Right cardiac atrium (tissue), 5 donors: Measurements from ENCODE around the gene SH3PXD2A. TPM values are rescaled to one million over a fixed set of nuclear protein-coding genes. Genes with fewer than 3 reads are reported as not detected.
A peak's percentile ranks its signal among the peaks of the same experiment; 100 is the strongest.

ENCODE experiments used
- ATAC-seq, 2 donors: fragments of 200-7000 bp; cut with Tn5 transposase; one replicate each; pipeline versions ENCODE4 v1.8.0 to v1.9.1; 2020; ENCODE audit warnings: moderate library complexity in 2 of 2, mild to moderate bottlenecking in 1 of 2
- DNase-seq, 3 donors: peaks; one replicate each; pipeline ENCODE4 v3.0.0-alpha.2; 2020
- H3K27ac ChIP-seq: one replicate; pipeline ENCODE4 v1.5.1; 2013; ENCODE audit warnings: mild to moderate bottlenecking, low read length, control low read depth, moderate library complexity
- H3K27me3 ChIP-seq: one replicate; pipeline ENCODE4 v1.6.1; 2013; ENCODE audit not compliant: control insufficient read depth, insufficient read depth
- H3K4me1 ChIP-seq: one replicate; pipeline ENCODE4 v1.6.1; 2013; ENCODE audit warnings: low read length; ENCODE audit not compliant: control insufficient read depth, insufficient read depth
- H3K4me3 ChIP-seq: one replicate; pipeline ENCODE4 v1.5.1; 2013; ENCODE audit warnings: low read length, control low read depth
- H3K9me3 ChIP-seq: one replicate; pipeline ENCODE4 v1.6.1; 2013; ENCODE audit warnings: low read length; ENCODE audit not compliant: control insufficient read depth
- WGBS: extraction: QIAGEN DNeasy Blood & Tissue Kit; methylation state at CpG from one replicate; pipeline ENCODE4 v1.1.7; 2013; 5-methylcytosine and 5-hydroxymethylcytosine counted together
- intact Hi-C, 4 donors: fragments of 100-400 bp; cut with DNase I; formaldehyde crosslinking; loops; one replicate each; pipeline versions ENCODE4 v1.11.0 to v1.14.0; 2022 to 2023
- polyA plus RNA-seq: library from polyadenylated mRNA; stranded (reverse); fragments of 200-250 nt; gene quantifications from one replicate; pipeline ENCODE4 v1.2.3, GENCODE V29; 2013
- total RNA-seq, 4 donors: library from RNA; stranded (reverse); fragmentation: NEBNext Ultra II Directional; extraction: Animal tissue kit (Norgen Biotek cat#: 25700); gene quantifications; one replicate each; pipeline ENCODE4 v1.2.1, GENCODE V29; 2021
- donor health status: healthy with polysubstance abuse.
- donor health status: DM: no; HTN: yes; CAD: no.
- donor health status: DM: no; HTN: no; CAD: no.
- donor health status: DM: no; HTN: yes; CAD: no; lungs with severe emphysema.
- donor health status: DM: yes; HTN: yes; CAD: no.

SH3PXD2A gene
- total and polyA plus RNA-seq, 5 donors: 13.5 to 31.7 (median 30.9) TPM

DNA sequence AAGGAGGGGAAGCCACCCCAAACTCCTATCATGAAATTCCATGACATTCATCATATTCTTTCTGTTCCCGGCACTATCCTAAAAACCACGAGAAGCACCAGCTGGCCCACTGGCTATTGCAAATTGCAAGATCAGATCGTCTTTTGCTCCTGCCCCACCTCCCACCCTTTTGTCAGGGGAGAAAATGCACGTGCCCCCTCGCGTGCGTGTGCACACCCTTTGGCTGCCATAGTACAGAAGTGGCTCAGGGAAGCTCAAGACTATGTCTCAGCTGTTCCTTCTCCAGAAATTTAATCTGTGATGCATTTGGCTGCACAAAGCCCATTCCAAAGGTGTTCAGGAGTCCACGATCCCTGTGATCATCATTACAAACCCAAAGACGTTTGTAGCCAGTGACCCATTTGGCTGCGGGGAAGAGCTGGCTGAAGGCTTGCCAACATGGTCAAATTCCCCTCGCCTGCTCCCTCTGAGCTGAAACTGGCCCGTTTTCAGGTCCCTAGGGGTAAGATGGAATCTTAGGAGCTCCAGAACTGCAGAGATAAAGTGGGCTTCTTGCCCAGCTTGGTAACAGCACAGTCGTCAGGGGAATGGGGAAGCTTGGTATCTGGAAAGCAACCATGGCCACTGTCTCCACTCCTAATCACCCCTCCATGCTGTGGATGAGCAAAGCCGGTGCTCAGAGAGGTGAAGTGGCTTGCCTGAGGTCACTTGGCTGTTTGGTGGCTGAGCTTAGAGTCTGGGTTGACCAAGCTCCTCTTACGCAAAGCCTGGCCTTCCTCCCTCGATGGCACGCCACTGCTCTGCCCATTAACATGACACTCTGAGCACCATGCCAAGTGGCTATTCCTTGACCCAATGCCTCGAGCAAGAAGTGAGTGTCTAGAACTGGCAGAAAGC is 206.5 kb downstream of the SH3PXD2A start:
- WGBS: 39% methylated on average over 18 of the region's 18 CpGs
- ATAC-seq: peak; percentile 43 to 45

DNA sequence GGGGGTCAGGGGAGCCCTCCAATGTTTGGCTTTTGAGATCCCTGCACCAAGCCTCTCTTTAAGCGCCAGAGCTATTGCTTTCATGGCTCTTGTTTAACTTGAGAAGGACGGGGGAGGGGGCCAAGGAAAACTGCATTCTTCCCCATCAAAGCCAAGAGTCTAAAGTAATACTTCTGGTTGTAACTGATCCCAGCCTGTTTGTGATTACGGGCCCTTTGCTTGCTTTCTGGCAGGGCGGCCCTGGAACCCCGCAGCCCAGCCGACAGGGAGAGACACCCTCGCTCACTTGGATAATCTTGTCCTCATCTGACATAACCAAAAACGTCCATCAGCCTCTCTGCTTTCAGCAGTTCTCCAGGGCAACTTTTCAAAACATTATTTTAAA is 207.1 kb downstream of the SH3PXD2A start:
- Histone ChIP-seq H3K4me3 (no peak overlapping the region), H3K27ac (peak overlapping the region; percentile 30), H3K4me1 (peaks cover 49% of the 10 kb centered on the region), H3K27me3 (no peaks in the 10 kb centered on the region), H3K9me3 (no peaks in the 10 kb centered on the region)
- DNase-seq (peak in 2 of 3 donors; percentile 72 to 77), ATAC-seq (no peak)
- intact Hi-C loops: no loop called here
- WGBS: 55% methylated on average over 8 of the region's 8 CpGs

More for the DNA sequence above, 206.5 kb downstream of the SH3PXD2A start:
- Histone ChIP-seq H3K27me3 (no peaks in the 10 kb centered on the region), H3K4me1 (peaks cover 51% of the 10 kb centered on the region), H3K4me3 (no peak overlapping the region), H3K27ac (peak overlapping the region; percentile 30), H3K9me3 (no peaks in the 10 kb centered on the region)
- DNase-seq: peak; percentile 73 to 84 (median 83)
- intact Hi-C loops: no loop called here

DNA sequence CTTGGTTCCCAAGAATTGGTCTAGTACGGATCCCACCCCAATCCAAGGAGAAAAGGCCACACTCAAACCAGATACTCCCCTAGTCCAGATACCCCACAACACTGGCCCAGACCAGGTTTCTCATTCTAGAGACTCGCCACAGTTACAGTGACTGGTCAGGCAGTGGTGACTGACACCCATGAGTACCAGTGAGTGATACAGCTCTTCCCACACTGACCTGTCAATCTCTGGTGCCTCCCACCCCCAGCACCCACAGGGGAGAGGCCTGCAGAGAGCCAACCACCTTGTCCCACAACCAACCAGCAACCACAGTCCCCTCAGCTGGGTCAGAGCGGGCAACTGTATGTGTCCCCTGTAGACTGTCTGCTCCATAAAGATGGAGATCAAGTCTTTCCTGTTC is 209.1 kb downstream of the SH3PXD2A start:
- Histone ChIP-seq H3K4me3 (no peak overlapping the region), H3K4me1 (peaks cover 38% of the 10 kb centered on the region), H3K9me3 (no peaks in the 10 kb centered on the region), H3K27ac (no peak overlapping the region), H3K27me3 (no peaks in the 10 kb centered on the region)
- peak in 1 of 3 donors; percentile 18 for DNase-seq
- ATAC-seq: no peak
- 97% methylated on average over 3 of the region's 3 CpGs for WGBS
- intact Hi-C loops: no loop called here

DNA sequence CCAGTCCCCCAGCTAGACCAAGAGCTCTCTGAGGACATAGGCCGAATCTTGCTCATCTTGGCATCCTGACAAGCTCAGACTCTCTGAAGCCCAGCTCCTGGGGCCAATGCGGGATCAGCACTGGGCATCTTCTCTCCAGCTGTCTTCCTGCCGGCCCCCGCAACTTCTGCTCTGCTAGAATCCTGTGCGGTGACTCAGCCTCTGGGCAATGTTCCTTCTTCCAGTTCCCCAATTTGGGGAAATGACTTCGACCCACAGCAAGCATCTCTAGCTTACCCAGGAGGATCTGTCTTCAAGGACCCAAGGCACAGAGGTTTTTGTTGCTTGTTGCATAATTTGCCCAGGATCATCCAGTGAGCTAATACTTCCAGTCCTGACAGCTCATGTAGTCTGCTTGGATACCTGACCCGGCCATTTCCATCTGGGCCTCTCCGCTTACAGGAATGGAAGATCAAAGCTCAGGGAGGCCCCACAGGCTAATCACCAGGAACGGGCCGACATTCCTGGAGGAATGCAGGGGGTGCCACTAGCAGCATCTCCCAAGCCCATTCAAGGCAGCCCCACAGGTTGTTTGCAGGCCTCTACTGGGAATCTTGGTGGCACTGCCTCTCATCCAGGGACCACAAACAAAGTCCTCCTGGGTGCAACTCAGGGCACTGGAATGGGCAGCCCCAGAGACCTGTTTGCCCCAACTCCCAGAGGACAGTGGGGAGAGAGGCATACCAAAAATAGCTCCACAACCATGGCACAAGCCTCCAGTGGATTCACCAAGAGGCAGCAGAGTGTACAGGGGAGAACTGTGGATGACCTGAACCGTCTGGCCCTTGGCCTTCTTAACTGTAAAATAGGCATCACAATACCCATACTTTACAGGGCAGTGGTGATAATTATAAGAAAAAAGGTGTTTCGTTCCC is 210.0 kb downstream of the SH3PXD2A start:
- Histone ChIP-seq H3K27me3 (no peaks in the 10 kb centered on the region), H3K4me3 (no peak overlapping the region), H3K9me3 (no peaks in the 10 kb centered on the region), H3K4me1 (peaks cover 44% of the 10 kb centered on the region), H3K27ac (no peak overlapping the region)
- DNase-seq (peak; percentile 70 to 78 (median 74)), ATAC-seq (peak; percentile 5 to 37)
- intact Hi-C loops: no loop called here
- WGBS: 52% methylated on average over 12 of the region's 12 CpGs

DNA sequence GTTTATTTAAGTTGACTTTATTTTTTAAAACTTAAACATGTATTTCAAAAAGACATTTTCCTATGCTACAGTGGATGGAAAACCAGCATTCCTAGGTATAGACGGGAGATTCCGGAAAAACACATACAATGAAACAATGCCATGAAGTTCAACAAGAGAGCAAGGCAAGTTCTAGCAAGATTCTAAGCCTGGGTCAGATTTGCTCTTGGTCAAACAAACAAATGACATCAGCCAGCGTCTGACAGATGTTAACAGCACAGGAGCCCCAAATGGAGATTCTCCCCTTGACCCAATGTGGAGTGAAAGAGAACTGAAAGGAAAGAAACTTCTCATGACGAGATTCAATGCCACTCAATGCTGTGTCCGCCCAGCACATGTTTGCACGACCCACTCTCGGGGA is 212.0 kb downstream of the SH3PXD2A start:
- DNase-seq (no peak), ATAC-seq (no peak)
- H3K4me3 ChIP-seq: no peak overlapping the region
- no peak overlapping the region for H3K27ac ChIP-seq
- no peaks in the 10 kb centered on the region for H3K9me3 ChIP-seq
- intact Hi-C loops: no loop called here
- peaks cover 29% of the 10 kb centered on the region for H3K4me1 ChIP-seq
- H3K27me3 ChIP-seq: no peaks in the 10 kb centered on the region
- 88% methylated on average over 7 of the region's 7 CpGs for WGBS

DNA sequence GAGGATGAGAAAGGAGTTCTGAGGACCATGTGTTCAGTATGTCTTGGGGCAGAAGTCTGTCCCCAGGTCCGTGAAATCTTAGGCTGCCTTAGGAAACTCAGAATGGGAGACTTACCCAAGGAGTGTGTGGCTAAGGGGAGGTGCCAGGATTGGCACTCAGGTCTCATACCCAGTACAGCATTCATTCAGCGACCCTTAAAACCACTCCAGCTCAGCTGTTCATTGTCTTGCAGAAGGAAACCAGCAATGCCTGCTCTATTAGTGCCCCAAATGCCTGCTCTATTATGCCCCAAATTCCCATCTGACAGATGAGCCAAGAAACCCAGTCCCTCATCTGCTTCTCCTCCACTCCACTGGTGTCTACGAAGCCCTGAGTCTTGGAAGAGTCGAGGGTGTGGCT is 214.1 kb downstream of the SH3PXD2A start:
- WGBS: 85% methylated on average over 4 of the region's 4 CpGs
- DNase-seq (peak in 1 of 3 donors; percentile 0), ATAC-seq (no peak)
- H3K4me1 ChIP-seq: peaks cover 33% of the 10 kb centered on the region
- H3K4me3 ChIP-seq: no peak overlapping the region
- intact Hi-C loops: no loop called here
- no peaks in the 10 kb centered on the region for H3K27me3 ChIP-seq
- no peaks in the 10 kb centered on the region for H3K9me3 ChIP-seq
- H3K27ac ChIP-seq: peak overlapping the region; percentile 87

GRCh38 chr10:103640436-103641181 is 214.8 kb downstream of the SH3PXD2A start:
- ATAC-seq (peak; percentile 21 to 56), DNase-seq (peak in 2 of 3 donors; percentile 64 to 74)
- peak overlapping the region; percentile 87 for H3K27ac ChIP-seq
- H3K27me3 ChIP-seq: no peaks in the 10 kb centered on the region
- no peaks in the 10 kb centered on the region for H3K9me3 ChIP-seq
- WGBS: 39% methylated on average over 11 of the region's 11 CpGs
- intact Hi-C loops: no loop called here
- H3K4me1 ChIP-seq: peaks cover 30% of the 10 kb centered on the region
- H3K4me3 ChIP-seq: no peak overlapping the region

- DNase-seq (peak in 2 of 3 donors; percentile 49 to 50), ATAC-seq (peak in 1 of 2 donors; percentile 17)
- Histone ChIP-seq H3K27me3 (no peaks in the 10 kb centered on the region), H3K27ac (peak overlapping the region; percentile 32), H3K4me3 (no peak overlapping the region), H3K4me1 (peaks cover 24% of the 10 kb centered on the region), H3K9me3 (no peaks in the 10 kb centered on the region)
- intact Hi-C loops: no loop called here
- 76% methylated on average over 8 of the region's 8 CpGs for WGBS
Measured at GRCh38 chr10:103638948-103639347, 216.4 kb downstream of the SH3PXD2A start.

GRCh38 chr10:103637927-103638557 is 217.3 kb downstream of the SH3PXD2A start:
- Histone ChIP-seq H3K4me3 (no peak overlapping the region), H3K9me3 (no peaks in the 10 kb centered on the region), H3K27ac (peak overlapping the region; percentile 7), H3K27me3 (no peaks in the 10 kb centered on the region), H3K4me1 (peaks cover 24% of the 10 kb centered on the region)
- WGBS: 41% methylated on average over 19 of the region's 19 CpGs
- ATAC-seq: peak; percentile 83 to 84
- intact Hi-C loops: no loop called here
- DNase-seq: peak; percentile 91 to 96 (median 94)

DNA sequence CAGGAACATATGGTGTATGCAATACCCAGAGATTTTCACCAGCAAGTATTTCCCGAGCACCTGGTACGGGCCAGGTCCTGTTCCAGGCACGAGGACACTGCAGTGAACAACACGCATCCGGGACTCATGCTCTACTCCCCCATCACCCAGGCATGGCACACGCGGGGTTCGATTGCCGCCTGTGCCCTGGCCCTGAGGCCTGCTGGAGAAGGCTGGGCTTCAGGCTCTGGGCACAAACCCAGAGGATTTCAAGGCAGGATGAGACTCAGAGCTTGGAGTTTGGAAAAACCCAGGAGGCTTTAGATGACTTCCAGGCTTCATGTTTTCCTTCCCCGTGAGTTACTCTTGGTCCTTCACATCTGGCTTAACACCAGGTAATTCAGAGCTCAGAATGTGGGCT is 218.4 kb downstream of the SH3PXD2A start:
- Histone ChIP-seq H3K4me3 (no peak overlapping the region), H3K4me1 (peaks cover 24% of the 10 kb centered on the region), H3K9me3 (no peaks in the 10 kb centered on the region), H3K27me3 (no peaks in the 10 kb centered on the region), H3K27ac (no peak overlapping the region)
- DNase-seq (peak in 2 of 3 donors; percentile 37 to 50), ATAC-seq (no peak)
- WGBS: 69% methylated on average over 10 of the region's 10 CpGs
- intact Hi-C loops: no loop called here
